Mesenchymal stem cell (in vitro differentiated cells and primary cell): ENCODE results near the gene USP15.
A peak's percentile ranks its signal among the peaks of the same experiment; 100 is the strongest.

Experiments
- DNase-seq: peaks from one replicate; pipeline ENCODE4 v3.0.0-alpha.2; 2013
- H2AFZ ChIP-seq: one replicate; pipeline ENCODE4 v1.6.1; 2013; ENCODE audit warnings: low read depth, mild to moderate bottlenecking, control low read depth, inconsistent platforms, low read length, moderate library complexity
- H2AK5ac ChIP-seq: 2 replicates; pipeline ENCODE4 v1.6.1; 2013; ENCODE audit warnings: low read length, moderate library complexity, mild to moderate bottlenecking, inconsistent platforms; ENCODE audit not compliant: severe bottlenecking
- H2BK120ac ChIP-seq: one replicate; pipeline ENCODE4 v1.6.1; 2013; ENCODE audit warnings: low read depth, mild to moderate bottlenecking, inconsistent platforms, low read length, moderate library complexity
- H2BK12ac ChIP-seq, 2 experiments: one replicate each; pipeline ENCODE4 v1.6.1; 2013; ENCODE audit warnings: inconsistent platforms in 2 of 2, low read length in 2 of 2, mild to moderate bottlenecking in 2 of 2, moderate library complexity in 2 of 2, control low read depth in 1 of 2
- H2BK15ac ChIP-seq: one replicate; pipeline ENCODE4 v1.6.1; 2013; ENCODE audit warnings: mild to moderate bottlenecking, low read depth, inconsistent platforms; ENCODE audit not compliant: poor library complexity, severe bottlenecking
- H2BK5ac ChIP-seq: 2 replicates; pipeline ENCODE4 v1.6.1; 2013; ENCODE audit warnings: low read depth, mild to moderate bottlenecking, low read length, control low read depth, inconsistent platforms; ENCODE audit not compliant: poor library complexity, severe bottlenecking
- H3K14ac ChIP-seq, 2 experiments: one replicate each; pipeline ENCODE4 v1.6.1; 2013; ENCODE audit warnings: inconsistent platforms in 2 of 2, low read length in 2 of 2, control low read depth in 1 of 2, mild to moderate bottlenecking in 1 of 2, moderate library complexity in 1 of 2
- H3K18ac ChIP-seq, 2 experiments: one replicate each; pipeline ENCODE4 v1.6.1; 2013; ENCODE audit warnings: inconsistent platforms in 2 of 2, low read length in 2 of 2, control low read depth in 1 of 2, low read depth in 1 of 2, mild to moderate bottlenecking in 1 of 2
- H3K23ac ChIP-seq, 2 experiments: one replicate each; pipeline ENCODE4 v1.6.1; 2013; ENCODE audit warnings: inconsistent platforms in 2 of 2, low read length in 2 of 2, mild to moderate bottlenecking in 2 of 2, moderate library complexity in 2 of 2, control low read depth in 1 of 2
- H3K27ac ChIP-seq: 2 replicates; pipeline ENCODE4 v1.5.1; 2013; ENCODE audit warnings: mild to moderate bottlenecking, moderate library complexity, low read length, control low read depth, inconsistent platforms; ENCODE audit not compliant: poor library complexity, severe bottlenecking
- H3K27me3 ChIP-seq, 2 experiments: 2 replicates each; pipeline versions ENCODE4 v1.6.1 to v1.7.0; 2013; ENCODE audit warnings: low read length in 2 of 2, mild to moderate bottlenecking in 2 of 2, moderate library complexity in 2 of 2, control low read depth in 1 of 2, inconsistent platforms in 1 of 2; ENCODE audit not compliant: control insufficient read depth in 1 of 2, insufficient read depth in 1 of 2
- H3K36me3 ChIP-seq, 2 experiments: 2 replicates each; pipeline versions ENCODE4 v1.6.1 to v1.7.0; 2013; ENCODE audit warnings: low read length in 2 of 2, control low read depth in 1 of 2, inconsistent platforms in 1 of 2, low read depth in 1 of 2, mild to moderate bottlenecking in 1 of 2; ENCODE audit not compliant: insufficient read depth in 2 of 2, control insufficient read depth in 1 of 2
- H3K4ac ChIP-seq, 2 experiments: one replicate each; pipeline ENCODE4 v1.6.1; 2013; ENCODE audit warnings: inconsistent platforms in 2 of 2, low read length in 2 of 2, mild to moderate bottlenecking in 2 of 2, moderate library complexity in 2 of 2, control low read depth in 1 of 2, low read depth in 1 of 2
- H3K4me1 ChIP-seq: 2 replicates; pipeline ENCODE4 v1.6.1; 2013; ENCODE audit warnings: low read depth, low read length, control low read depth; ENCODE audit not compliant: control insufficient read depth, insufficient read depth
- H3K4me2 ChIP-seq: 2 replicates; pipeline ENCODE4 v1.6.1; 2013; ENCODE audit warnings: low read length, mild to moderate bottlenecking, inconsistent platforms; ENCODE audit not compliant: poor library complexity, severe bottlenecking
- H3K4me3 ChIP-seq, 2 experiments: 2 replicates each; pipeline versions ENCODE4 v1.5.1 to v1.7.0; 2013; ENCODE audit warnings: low read length in 2 of 2, mild to moderate bottlenecking in 2 of 2, control low read depth in 1 of 2, low read depth in 1 of 2; ENCODE audit not compliant: insufficient read depth in 1 of 2
- H3K79me1 ChIP-seq: replicated peaks from 2 replicates; pipeline ENCODE4 v1.6.1; 2013; ENCODE audit warnings: mild to moderate bottlenecking, control low read depth, low read length, inconsistent platforms; ENCODE audit not compliant: poor library complexity, severe bottlenecking
- H3K9ac ChIP-seq: 2 replicates; pipeline ENCODE4 v1.7.0; 2013; ENCODE audit warnings: mild to moderate bottlenecking, low read length, moderate library complexity
- H3K9me3 ChIP-seq: 2 replicates; pipeline ENCODE4 v1.7.0; 2013; ENCODE audit warnings: mild to moderate bottlenecking, low read length; ENCODE audit not compliant: control insufficient read depth
- H4K8ac ChIP-seq: one replicate; pipeline ENCODE4 v1.6.1; 2013; ENCODE audit warnings: inconsistent platforms, mild to moderate bottlenecking, low read length, moderate library complexity
- H4K91ac ChIP-seq: one replicate; pipeline ENCODE4 v1.6.1; 2013; ENCODE audit warnings: mild to moderate bottlenecking, low read length, inconsistent platforms
- WGBS: methylation state at CpG from one replicate; pipeline ENCODE4 v1.1.7; 2013; ENCODE audit warnings: mixed read lengths; 5-methylcytosine and 5-hydroxymethylcytosine counted together

Gene USP15

DNA sequence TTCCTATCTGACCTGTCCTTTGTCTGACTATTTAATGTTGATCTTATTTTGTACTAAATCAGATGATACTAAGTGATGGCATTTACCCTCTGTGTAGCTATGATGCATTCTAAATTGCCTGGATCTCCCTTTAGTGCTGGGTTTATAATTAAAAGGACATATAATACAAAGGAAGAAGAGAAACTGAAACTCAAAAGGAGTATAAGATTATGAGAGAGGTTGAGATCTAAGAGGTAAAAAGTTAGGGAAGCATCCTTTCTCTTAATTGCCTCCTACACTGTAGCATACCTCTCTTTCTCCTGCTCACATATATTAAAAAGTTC lies 119.5 kb downstream of the USP15 start:
- H3K9ac ChIP-seq, result no peak overlapping the region
- H3K27ac ChIP-seq, result no peak overlapping the region
- no peak overlapping the region for H2BK15ac ChIP-seq
- no peak for DNase-seq
- no peak overlapping the region for H4K91ac ChIP-seq
- H3K4me3 ChIP-seq, result no peak overlapping the region
- no peak overlapping the region for H2AK5ac ChIP-seq
- H2AFZ ChIP-seq, result no peak overlapping the region
- H3K27me3 ChIP-seq, result no peaks in the 10 kb centered on the region
- H2BK12ac ChIP-seq, result no peak overlapping the region
- H3K4me2 ChIP-seq, result no peak overlapping the region
- peaks cover 0 to 40% of the 10 kb centered on the region in 2 experiments for H3K36me3 ChIP-seq
- no peak overlapping the region for H2BK120ac ChIP-seq
- H2BK5ac ChIP-seq, result no peak overlapping the region
- no peak overlapping the region for H3K18ac ChIP-seq
- H3K4me1 ChIP-seq, result no peaks in the 10 kb centered on the region
- no peak overlapping the region for H3K14ac ChIP-seq
- no peak overlapping the region for H4K8ac ChIP-seq
- H3K23ac ChIP-seq, result no peak overlapping the region
- H3K9me3 ChIP-seq, result no peaks in the 10 kb centered on the region
- H3K79me1 ChIP-seq, result peaks cover 4% of the 10 kb centered on the region
- H3K4ac ChIP-seq, result no peak overlapping the region

DNA sequence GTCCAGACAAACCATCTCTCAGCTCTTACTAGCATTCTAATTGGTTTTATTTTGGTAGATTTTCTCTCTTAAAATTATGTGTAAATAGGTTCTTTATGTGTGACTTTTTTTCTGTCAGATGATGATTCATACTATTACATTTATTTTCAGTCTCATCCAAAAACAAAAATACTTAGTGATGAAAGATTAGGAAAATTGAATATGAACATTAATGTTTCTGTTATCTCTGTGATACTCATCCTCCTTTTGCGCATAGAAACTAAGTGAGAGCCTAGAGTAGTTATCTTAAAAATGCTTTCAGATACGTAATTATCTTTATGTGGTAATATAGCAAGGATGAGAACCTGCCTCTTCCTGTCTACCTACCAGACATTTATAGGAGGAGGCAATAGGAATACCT lies 122.3 kb downstream of the USP15 start:
- H3K14ac ChIP-seq, result no peak overlapping the region
- no peak overlapping the region for H3K18ac ChIP-seq
- H3K4me3 ChIP-seq, result no peak overlapping the region
- WGBS, result no CpG with 5 or more reads among the region's 2 CpGs
- H3K9me3 ChIP-seq, result no peaks in the 10 kb centered on the region
- H3K79me1 ChIP-seq, result peaks cover 2% of the 10 kb centered on the region
- H3K27ac ChIP-seq, result no peak overlapping the region
- DNase-seq, result no peak
- H3K9ac ChIP-seq, result no peak overlapping the region
- no peak overlapping the region for H2AFZ ChIP-seq
- H2BK12ac ChIP-seq, result no peak overlapping the region
- peaks cover 0 to 58% of the 10 kb centered on the region in 2 experiments for H3K36me3 ChIP-seq
- H2BK15ac ChIP-seq, result no peak overlapping the region
- H4K8ac ChIP-seq, result no peak overlapping the region
- H4K91ac ChIP-seq, result no peak overlapping the region
- H3K27me3 ChIP-seq, result no peaks in the 10 kb centered on the region
- no peak overlapping the region for H2AK5ac ChIP-seq
- no peak overlapping the region for H3K23ac ChIP-seq
- no peak overlapping the region for H3K4ac ChIP-seq
- H3K4me2 ChIP-seq, result no peak overlapping the region
- no peaks in the 10 kb centered on the region for H3K4me1 ChIP-seq
- no peak overlapping the region for H2BK5ac ChIP-seq
- H2BK120ac ChIP-seq, result no peak overlapping the region

DNA sequence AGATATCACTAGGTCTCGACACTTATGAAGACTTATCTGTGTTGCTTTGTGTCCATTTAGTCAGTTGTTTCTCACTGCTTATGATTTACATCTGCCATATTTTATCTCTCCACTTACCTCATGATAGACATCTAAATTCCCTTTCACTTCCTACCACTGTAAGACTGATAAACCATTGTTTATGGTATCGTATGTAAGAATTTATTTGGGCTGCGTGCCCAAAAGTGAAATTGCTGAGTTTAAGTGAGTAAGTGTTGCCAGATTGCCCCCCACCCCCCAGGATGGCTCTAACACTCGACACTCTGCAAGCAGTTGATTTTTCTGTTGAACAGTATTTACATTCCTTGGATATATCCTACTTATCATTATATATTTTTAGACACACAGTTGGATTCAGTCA lies 136.5 kb downstream of the USP15 start:
- H4K91ac ChIP-seq, result no peak overlapping the region
- no peak overlapping the region for H2AK5ac ChIP-seq
- WGBS, result 83% methylated on average over 1 of the region's 4 CpGs
- H3K18ac ChIP-seq, result no peak overlapping the region
- no peak overlapping the region for H3K27ac ChIP-seq
- no peak overlapping the region for H3K9ac ChIP-seq
- peaks cover 2% of the 10 kb centered on the region for H3K79me1 ChIP-seq
- no peak overlapping the region for H4K8ac ChIP-seq
- H3K4me2 ChIP-seq, result no peak overlapping the region
- H3K9me3 ChIP-seq, result no peaks in the 10 kb centered on the region
- no peaks in the 10 kb centered on the region for H3K27me3 ChIP-seq
- no peak overlapping the region for H3K14ac ChIP-seq
- DNase-seq, result peak; percentile 32
- no peak overlapping the region for H2AFZ ChIP-seq
- no peak overlapping the region for H3K4me3 ChIP-seq
- H3K4me1 ChIP-seq, result no peaks in the 10 kb centered on the region
- no peak overlapping the region for H3K4ac ChIP-seq
- no peak overlapping the region for H2BK5ac ChIP-seq
- H3K23ac ChIP-seq, result no peak overlapping the region
- peaks cover 9 to 93% of the 10 kb centered on the region in 2 experiments for H3K36me3 ChIP-seq
- no peak overlapping the region for H2BK120ac ChIP-seq
- no peak overlapping the region for H2BK12ac ChIP-seq
- no peak overlapping the region for H2BK15ac ChIP-seq

DNA sequence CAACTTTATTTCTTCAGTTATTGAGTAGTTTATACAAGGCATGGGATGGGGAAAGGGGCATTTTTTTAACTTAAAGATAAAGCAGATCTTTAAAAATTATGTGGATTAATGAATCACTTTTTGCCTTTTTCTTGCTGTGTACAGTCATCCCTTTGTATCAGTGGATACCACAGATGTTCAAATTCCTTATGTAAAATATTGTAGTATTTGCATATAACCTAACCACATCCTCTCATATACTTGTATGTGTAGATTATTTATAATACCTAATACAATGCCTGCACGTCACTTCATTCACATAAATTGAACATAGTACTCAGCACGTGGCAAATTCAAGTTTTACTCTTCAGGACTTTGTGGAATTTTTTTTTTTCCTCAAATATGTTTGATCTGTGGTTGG lies 139.9 kb downstream of the USP15 start:
- no peak overlapping the region for H4K8ac ChIP-seq
- H3K27ac ChIP-seq, result no peak overlapping the region
- peaks cover 3 to 91% of the 10 kb centered on the region in 2 experiments for H3K36me3 ChIP-seq
- no peak overlapping the region for H2AFZ ChIP-seq
- no peak overlapping the region for H2BK12ac ChIP-seq
- no peak overlapping the region for H3K4ac ChIP-seq
- no CpG with 5 or more reads among the region's 2 CpGs for WGBS
- no peak overlapping the region for H3K4me3 ChIP-seq
- H2BK5ac ChIP-seq, result no peak overlapping the region
- no peak overlapping the region for H2AK5ac ChIP-seq
- H3K9ac ChIP-seq, result no peak overlapping the region
- no peak overlapping the region for H2BK120ac ChIP-seq
- H3K9me3 ChIP-seq, result no peaks in the 10 kb centered on the region
- no peak overlapping the region for H3K23ac ChIP-seq
- H3K14ac ChIP-seq, result no peak overlapping the region
- H3K18ac ChIP-seq, result no peak overlapping the region
- H3K27me3 ChIP-seq, result no peaks in the 10 kb centered on the region
- no peak overlapping the region for H2BK15ac ChIP-seq
- no peak overlapping the region for H4K91ac ChIP-seq
- no peak for DNase-seq
- no peak overlapping the region for H3K4me2 ChIP-seq
- H3K4me1 ChIP-seq, result no peaks in the 10 kb centered on the region
- H3K79me1 ChIP-seq, result peaks cover 2% of the 10 kb centered on the region
